Superior temporal gyrus (tissue), 1 donor: ENCODE measurements around the gene LETM1.

Source experiments
- DNase-seq: peaks from one replicate; pipeline ENCODE4 v3.0.0-alpha.2; 2016; ENCODE audit errors: extremely low spot score

Gene LETM1

GRCh38 chr4:1826531-1827350 is 29.2 kb downstream of the LETM1 start:
- peak; percentile 8 for DNase-seq

GRCh38 chr4:1825326-1825725 is 30.6 kb downstream of the LETM1 start:
- no peak for DNase-seq

- DNase-seq, result no peak
These were observed 31.2 kb downstream of the LETM1 start for GRCh38 chr4:1824746-1825145.

GRCh38 chr4:1823545-1823932 is 32.4 kb downstream of the LETM1 start:
- DNase-seq, result no peak

- no peak for DNase-seq
These were observed 33.1 kb downstream of the LETM1 start for GRCh38 chr4:1822568-1823544.

- no peak for DNase-seq
These were observed 34.0 kb downstream of the LETM1 start for GRCh38 chr4:1821679-1822567.

GRCh38 chr4:1819816-1820215 is 36.1 kb downstream of the LETM1 start:
- no peak for DNase-seq

- DNase-seq, result no peak
These were observed 36.7 kb downstream of the LETM1 start for GRCh38 chr4:1819284-1819683.

- DNase-seq, result no peak
These were observed 39.7 kb downstream of the LETM1 start for GRCh38 chr4:1815997-1816860.

- no peak for DNase-seq
These were observed 40.6 kb downstream of the LETM1 start for GRCh38 chr4:1815096-1815996.

GRCh38 chr4:1814453-1814852 is 41.5 kb downstream of the LETM1 start:
- DNase-seq, result no peak

GRCh38 chr4:1813915-1814314 is 42.0 kb downstream of the LETM1 start:
- DNase-seq, result no peak

GRCh38 chr4:1813231-1813630 is 42.7 kb downstream of the LETM1 start:
- DNase-seq, result no peak

GRCh38 chr4:1812720-1813119 is 43.2 kb downstream of the LETM1 start:
- DNase-seq, result no peak

GRCh38 chr4:1810765-1811164 is 45.2 kb downstream of the LETM1 start:
- DNase-seq, result no peak

- peak; percentile 75 for DNase-seq
These were observed 46.0 kb downstream of the LETM1 start for GRCh38 chr4:1809754-1810502.

GRCh38 chr4:1808851-1809753 is 46.9 kb downstream of the LETM1 start:
- no peak for DNase-seq

- DNase-seq, result no peak
These were observed 47.6 kb downstream of the LETM1 start for GRCh38 chr4:1808396-1808795.
